HepG2 (cell line): Measurements from ENCODE around the gene EIF4E. TPM values are rescaled to one million over a fixed set of nuclear protein-coding genes. Genes with fewer than 3 reads are reported as not detected.

Experiments
- polyA plus RNA-seq, 8 experiments: library from polyadenylated mRNA; depleted of rRNA in 3 of 8; stranded (reverse) in 7 of 8; unstranded in 1 of 8; fragments of >200 nt; fragmentation: Illumina TruSeq in 4 of 8; extraction: Trizol in 4 of 8; gene quantifications; 2 replicates each; pipeline versions ENCODE4 v1.2.1 to v1.2.3, GENCODE V29; 2011 to 2016; ENCODE audit warnings: low read depth in 4 of 8, missing spikeins in 1 of 8, mixed read lengths in 1 of 8; ENCODE audit not compliant: insufficient read depth in 1 of 8
- small RNA-seq, 3 experiments: library from RNA; depleted of rRNA; stranded (forward); fragments of <200 nt; gene quantifications; one replicate each; pipeline ENCODE3, GENCODE V24; 2012; ENCODE audit warnings: low read depth in 2 of 3, low replicate concordance in 1 of 3; ENCODE audit not compliant: insufficient read length in 3 of 3, insufficient read depth in 2 of 3
- total RNA-seq, 5 experiments: library from RNA; depleted of rRNA; stranded (reverse); fragments of >200 nt; fragmentation: Illumina TruSeq; extraction: Trizol; gene quantifications; 2 replicates each; pipeline ENCODE4 v1.2.3, GENCODE V29; 2016; ENCODE audit warnings: low read depth in 1 of 5

EIF4E gene
- total and polyA plus RNA-seq, 2 of the 13 experiments (the other 11 are each of a cell fraction or from before 2014, with no cell fraction given), result 50.8 to 194 TPM

Small RNA genes lying within 50 kb of the gene (small RNA-seq; reads per million reads assigned to genes)
- gene RNU7-149P, result 0 reads per million in 3 experiments
- 0 reads per million in 3 experiments for gene TBCAP3

Other genes starting within 250 kb of the EIF4E start
- 44.9 and 64.9 TPM in 2 replicates for gene METAP1, start 66.6 kb upstream of the EIF4E start, total RNA-seq (2016; rRNA removed; fragmentation: Illumina TruSeq; extraction: Trizol)
- 39.1 and 53.5 TPM in 2 replicates for gene METAP1, start 66.6 kb upstream of the EIF4E start, polyA plus RNA-seq (2011; rRNA removed)
- 512 and 855 TPM in 2 replicates for gene ADH5, start 159.7 kb upstream of the EIF4E start, total RNA-seq (2016; rRNA removed; fragmentation: Illumina TruSeq; extraction: Trizol)
- 265 and 349 TPM in 2 replicates for gene ADH5, start 159.7 kb upstream of the EIF4E start, polyA plus RNA-seq (2011; rRNA removed)
- 31.1 and 50.3 TPM in 2 replicates for gene ADH4, start 215.2 kb upstream of the EIF4E start, total RNA-seq (2016; rRNA removed; fragmentation: Illumina TruSeq; extraction: Trizol)
- 24.3 and 24.5 TPM in 2 replicates for gene ADH4, start 215.2 kb upstream of the EIF4E start, polyA plus RNA-seq (2011; rRNA removed)